KG1 (cell line): ENCODE data around the gene FAU.

Source experiments
- DNase-seq: peaks from one replicate; lab custom pipeline; 2025; lab: John Stamatoyannopoulos, UW

Gene FAU

GRCh38 chr11:65107078-65107477 lies 14.9 kb downstream of the FAU start:
- no peak for DNase-seq

GRCh38 chr11:65104628-65105027 lies 17.3 kb downstream of the FAU start:
- no peak for DNase-seq

GRCh38 chr11:65103476-65103875 lies 18.5 kb downstream of the FAU start:
- DNase-seq: no peak

- no peak for DNase-seq
Measured at GRCh38 chr11:65102142-65103095, 19.5 kb downstream of the FAU start.

- no peak for DNase-seq
Measured at GRCh38 chr11:65100674-65101350, 21.1 kb downstream of the FAU start.

GRCh38 chr11:65096926-65097325 lies 25.0 kb downstream of the FAU start:
- DNase-seq: no peak

- peak; percentile 88 for DNase-seq
Measured at GRCh38 chr11:65095974-65096806, 25.7 kb downstream of the FAU start, which contains the start of gene VPS51. TSS of gene VPS51 (plus strand) at chr11:65096214. CDS start at chr11:65096251, 37 bp downstream.

- DNase-seq: no peak
Measured at GRCh38 chr11:65095427-65095826, 26.5 kb downstream of the FAU start.

- no peak for DNase-seq
Measured at GRCh38 chr11:65090628-65091027, 31.3 kb downstream of the FAU start.

GRCh38 chr11:65089621-65090020 lies 32.3 kb downstream of the FAU start:
- DNase-seq: no peak

GRCh38 chr11:65087827-65088226 lies 34.1 kb downstream of the FAU start:
- no peak for DNase-seq

GRCh38 chr11:65087216-65087615 lies 34.7 kb downstream of the FAU start:
- no peak for DNase-seq

- DNase-seq: no peak
Measured at GRCh38 chr11:65086809-65087208, 35.1 kb downstream of the FAU start.

GRCh38 chr11:65085446-65085845 lies 36.5 kb downstream of the FAU start:
- DNase-seq: no peak

GRCh38 chr11:65084598-65085375 lies 37.1 kb downstream of the FAU start:
- no peak for DNase-seq

- peak; percentile 97 for DNase-seq
Measured at GRCh38 chr11:65083834-65084597, 37.9 kb downstream of the FAU start, which contains the start of the genes CDCA5 and ZFPL1. TSS of gene CDCA5 (minus strand) at chr11:65084040. CDS start at chr11:65083978, 62 bp downstream. TSS of gene ZFPL1 (plus strand) at chr11:65084222. CDS start at chr11:65084699, 477 bp downstream.

- no peak for DNase-seq
Measured at GRCh38 chr11:65083134-65083833, 38.6 kb downstream of the FAU start.

- no peak for DNase-seq
Measured at GRCh38 chr11:65078786-65079342, 43.1 kb downstream of the FAU start.

GRCh38 chr11:65078151-65078550 lies 43.8 kb downstream of the FAU start:
- peak; percentile 34 for DNase-seq
